ENCODE data around the gene TTC21B.

TTC21B gene

DNA sequence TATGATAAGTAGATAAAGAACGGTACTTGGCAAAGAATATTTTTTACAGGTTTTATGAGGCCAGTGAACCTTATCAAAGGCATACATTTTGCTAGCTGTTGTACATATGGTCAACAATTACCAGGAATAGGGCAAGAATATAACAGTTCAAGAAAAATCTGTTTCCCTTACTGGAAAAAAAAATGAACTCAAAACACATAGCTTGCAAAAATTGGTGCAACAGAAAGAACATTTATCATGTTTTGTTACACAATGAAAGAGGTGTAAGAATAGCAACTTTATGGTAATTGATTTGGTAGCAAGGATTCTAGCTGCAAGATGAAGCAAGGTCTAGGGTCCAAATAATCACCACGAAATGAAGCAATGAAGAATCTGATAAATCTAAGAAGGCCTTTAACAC lies 41.6 kb downstream of the TTC21B start:
- H3K4me3 ChIP-seq (ENCODE audit: low read depth, low read length), result no peak overlapping the region
- TF ChIP-seq, protein P1, sequence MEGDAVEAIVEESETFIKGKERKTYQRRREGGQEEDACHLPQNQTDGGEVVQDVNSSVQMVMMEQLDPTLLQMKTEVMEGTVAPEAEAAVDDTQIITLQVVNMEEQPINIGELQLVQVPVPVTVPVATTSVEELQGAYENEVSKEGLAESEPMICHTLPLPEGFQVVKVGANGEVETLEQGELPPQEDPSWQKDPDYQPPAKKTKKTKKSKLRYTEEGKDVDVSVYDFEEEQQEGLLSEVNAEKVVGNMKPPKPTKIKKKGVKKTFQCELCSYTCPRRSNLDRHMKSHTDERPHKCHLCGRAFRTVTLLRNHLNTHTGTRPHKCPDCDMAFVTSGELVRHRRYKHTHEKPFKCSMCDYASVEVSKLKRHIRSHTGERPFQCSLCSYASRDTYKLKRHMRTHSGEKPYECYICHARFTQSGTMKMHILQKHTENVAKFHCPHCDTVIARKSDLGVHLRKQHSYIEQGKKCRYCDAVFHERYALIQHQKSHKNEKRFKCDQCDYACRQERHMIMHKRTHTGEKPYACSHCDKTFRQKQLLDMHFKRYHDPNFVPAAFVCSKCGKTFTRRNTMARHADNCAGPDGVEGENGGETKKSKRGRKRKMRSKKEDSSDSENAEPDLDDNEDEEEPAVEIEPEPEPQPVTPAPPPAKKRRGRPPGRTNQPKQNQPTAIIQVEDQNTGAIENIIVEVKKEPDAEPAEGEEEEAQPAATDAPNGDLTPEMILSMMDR (IDR thresholded peaks at IDR 0.05; ENCODE audit: low read depth, low read length, missing control alignments), result no peak
- DNase-seq (ENCODE audit: low read depth), result no peak
- in situ Hi-C loops (cut with HindIII; ENCODE audit: low sequenced_read_pairs), result no loop called here

DNA sequence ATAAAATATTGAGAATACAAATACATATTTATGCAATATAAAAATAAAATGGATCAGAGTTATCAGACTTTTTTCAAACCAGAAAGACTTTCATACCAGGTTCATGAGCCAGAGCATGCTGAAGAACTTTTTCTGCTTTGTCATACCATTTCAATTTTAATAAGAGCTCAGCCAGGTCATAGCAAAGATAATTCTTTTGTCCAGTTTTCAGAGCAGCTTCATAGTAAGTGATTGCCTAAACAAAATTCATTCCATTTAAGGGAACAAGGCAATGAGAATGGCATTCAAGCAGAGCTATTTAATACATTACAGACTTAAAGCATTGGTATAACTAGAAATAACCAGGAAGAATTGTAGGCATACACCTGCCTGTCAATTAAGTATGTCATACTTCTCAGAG lies 42.3 kb downstream of the TTC21B start:
- no peak overlapping the region for H3K4me3 ChIP-seq (ENCODE audit: low read depth, low read length)
- DNase-seq (ENCODE audit: low read depth), result no peak
- in situ Hi-C loops (cut with HindIII; ENCODE audit: low sequenced_read_pairs), result no loop called here
- TF ChIP-seq, protein P1 (IDR thresholded peaks at IDR 0.05; ENCODE audit: low read depth, low read length, missing control alignments), result no peak

DNA sequence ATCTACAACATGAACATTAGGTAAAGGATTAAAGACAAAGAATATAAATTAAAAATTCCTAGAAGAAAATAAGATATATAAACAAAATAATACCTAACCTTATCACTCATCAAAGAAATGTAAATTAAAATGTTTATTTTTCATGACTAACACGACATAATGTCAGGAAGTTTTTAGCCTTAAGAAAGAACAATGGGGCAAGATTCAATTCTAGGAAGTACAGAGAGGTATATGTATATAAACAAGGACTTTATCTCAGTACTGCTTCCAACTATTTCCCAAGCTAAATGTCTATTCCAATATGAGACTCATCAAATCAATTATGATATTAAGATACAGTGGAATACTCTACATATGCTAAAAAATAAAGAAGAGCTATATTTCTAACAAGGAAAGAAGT lies 44.1 kb downstream of the TTC21B start:
- in situ Hi-C loops (cut with HindIII; ENCODE audit: low sequenced_read_pairs), result no loop called here
- DNase-seq (ENCODE audit: low read depth), result no peak
- TF ChIP-seq, protein P1 (IDR thresholded peaks at IDR 0.05; ENCODE audit: low read depth, low read length, missing control alignments), result no peak
- H3K4me3 ChIP-seq (ENCODE audit: low read depth, low read length), result no peak overlapping the region

DNA sequence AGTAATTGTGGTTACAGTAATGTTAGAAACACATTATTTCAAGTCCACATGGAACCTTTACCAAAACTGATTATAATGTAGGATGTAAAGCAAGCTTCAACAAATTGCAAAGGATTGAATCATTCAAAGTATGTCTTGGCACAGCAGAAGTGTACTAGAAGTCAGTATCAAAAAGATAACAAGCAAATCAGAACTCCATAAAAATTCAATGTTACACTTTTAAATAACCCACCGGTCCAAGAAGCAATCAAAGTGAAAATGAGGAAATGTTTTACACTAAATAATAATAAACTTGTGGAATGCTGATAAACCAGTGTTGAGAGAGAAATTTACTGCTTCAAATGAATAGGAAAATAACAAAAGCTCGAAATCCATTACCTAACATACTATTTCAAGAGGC lies 47.7 kb downstream of the TTC21B start:
- in situ Hi-C loops (cut with HindIII; ENCODE audit: low sequenced_read_pairs), result no loop called here

DNA sequence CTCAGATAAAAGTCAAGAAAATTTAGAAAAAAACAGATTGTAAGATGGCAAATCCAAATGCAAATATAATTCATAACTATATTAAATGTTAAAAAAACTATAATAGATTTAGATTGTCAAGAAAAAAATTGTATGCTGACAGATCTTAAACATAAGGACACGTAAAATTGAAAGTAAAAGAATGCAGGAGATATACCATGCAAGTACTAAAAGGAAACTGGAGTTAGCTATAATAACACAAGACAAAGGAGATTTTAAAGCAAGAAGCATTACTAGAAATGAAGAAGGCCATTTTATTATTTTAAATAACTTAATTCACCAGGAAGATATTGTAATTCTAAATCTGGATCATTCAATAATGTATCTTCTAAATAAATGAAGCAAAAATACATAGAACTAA lies 48.3 kb downstream of the TTC21B start:
- DNase-seq (ENCODE audit: low read depth), result no peak
- TF ChIP-seq, protein P1 (IDR thresholded peaks at IDR 0.05; ENCODE audit: low read depth, low read length, missing control alignments), result no peak
- in situ Hi-C loops (cut with HindIII; ENCODE audit: low sequenced_read_pairs), result no loop called here
- H3K4me3 ChIP-seq (ENCODE audit: low read depth, low read length), result no peak overlapping the region

More for the DNA sequence above, 47.7 kb downstream of the TTC21B start:
- TF ChIP-seq, protein P1 (IDR thresholded peaks at IDR 0.05; ENCODE audit: low read depth, low read length, missing control alignments), result no peak
- no peak for DNase-seq (ENCODE audit: low read depth)
- H3K4me3 ChIP-seq (ENCODE audit: low read depth, low read length), result no peak overlapping the region

DNA sequence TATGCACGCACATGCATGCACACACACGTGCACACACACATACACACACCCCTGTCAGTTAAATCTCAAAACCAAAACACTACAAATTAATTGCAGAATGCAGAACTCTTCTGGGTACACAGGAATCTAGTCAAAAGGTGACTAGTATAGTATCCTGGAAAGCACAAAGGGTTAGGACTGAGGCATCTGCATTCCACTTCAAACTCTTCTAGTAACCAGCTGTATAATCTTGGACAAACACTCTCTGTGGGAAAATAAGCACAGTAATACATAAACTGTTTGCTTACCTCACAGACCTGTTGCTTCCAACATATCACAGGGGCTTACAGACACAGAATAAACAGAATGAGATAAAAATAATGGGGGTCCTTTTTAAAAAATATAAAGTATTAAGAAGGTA lies 49.1 kb downstream of the TTC21B start:
- no peak for DNase-seq (ENCODE audit: low read depth)
- in situ Hi-C loops (cut with HindIII; ENCODE audit: low sequenced_read_pairs), result no loop called here
- H3K4me3 ChIP-seq (ENCODE audit: low read depth, low read length), result no peak overlapping the region
- TF ChIP-seq, protein P1 (IDR thresholded peaks at IDR 0.05; ENCODE audit: low read depth, low read length, missing control alignments), result no peak

DNA sequence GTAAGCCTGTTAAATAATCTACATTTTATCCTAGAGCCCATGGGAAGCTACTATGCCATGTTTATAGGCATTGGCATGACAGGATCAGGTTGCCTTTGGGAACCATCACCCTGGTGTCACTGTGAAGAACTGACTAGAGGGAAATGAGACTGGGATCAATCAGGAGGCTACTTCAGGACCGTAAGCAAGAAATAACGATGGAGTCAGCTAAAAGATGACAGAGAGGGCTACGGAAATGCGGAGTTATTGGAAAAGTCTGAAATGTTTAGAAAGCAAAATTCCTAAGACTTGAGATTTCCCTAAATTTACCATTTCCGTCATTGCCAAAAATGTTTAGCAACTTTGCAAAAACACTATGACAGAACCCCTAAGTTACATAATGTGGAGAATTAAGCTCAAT lies 50.2 kb downstream of the TTC21B start:
- TF ChIP-seq, protein P1 (IDR thresholded peaks at IDR 0.05; ENCODE audit: low read depth, low read length, missing control alignments), result no peak
- in situ Hi-C loops (cut with HindIII; ENCODE audit: low sequenced_read_pairs), result no loop called here
- no peak for DNase-seq (ENCODE audit: low read depth)
- no peak overlapping the region for H3K4me3 ChIP-seq (ENCODE audit: low read depth, low read length)
